T-helper 1 cell treated with Interleukin-12 subunit alpha and Interleukin-12 subunit beta and Interleukin-4 antibody, amounts not matched to agents 30 ng/mL and 1 ng/mL, for 36 hours (primary cell): Measurements from ENCODE around the gene CLMP. TPM values are rescaled to one million over a fixed set of nuclear protein-coding genes. Genes with fewer than 3 reads are reported as not detected.

ENCODE experiments used
- intact Hi-C: fragments of 100-400 bp; cut with micrococcal nuclease; formaldehyde crosslinking; loops from one replicate; pipeline ENCODE4 v1.15.1; 2024
- total RNA-seq: library from RNA; stranded (reverse); gene quantifications from 2 replicates; pipeline ENCODE4 v1.2.3, GENCODE V29; 2022

Gene CLMP
- total RNA-seq, 1 donor from 2014 or later = 0.91 TPM

DNA sequence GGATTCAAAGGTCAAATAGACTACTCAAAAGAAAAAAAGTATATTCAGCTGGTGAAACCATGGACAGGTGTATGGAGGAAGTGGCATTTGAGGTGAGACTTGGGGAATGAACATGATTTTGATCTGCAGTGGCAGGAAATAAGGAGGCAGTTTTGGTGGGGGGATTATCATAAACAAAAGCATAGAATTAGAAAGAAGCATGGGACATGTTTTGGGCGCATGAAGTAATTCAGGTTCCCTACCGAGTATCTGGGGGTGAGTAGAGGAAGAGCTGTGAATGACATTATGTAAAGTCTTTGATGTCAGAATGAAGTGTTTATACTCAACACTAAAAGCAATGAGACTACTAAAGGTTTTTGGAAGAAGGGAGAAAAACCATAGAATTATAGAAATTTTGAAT, 3.1 kb downstream of the CLMP start:
- intact Hi-C loops = no loop called here

DNA sequence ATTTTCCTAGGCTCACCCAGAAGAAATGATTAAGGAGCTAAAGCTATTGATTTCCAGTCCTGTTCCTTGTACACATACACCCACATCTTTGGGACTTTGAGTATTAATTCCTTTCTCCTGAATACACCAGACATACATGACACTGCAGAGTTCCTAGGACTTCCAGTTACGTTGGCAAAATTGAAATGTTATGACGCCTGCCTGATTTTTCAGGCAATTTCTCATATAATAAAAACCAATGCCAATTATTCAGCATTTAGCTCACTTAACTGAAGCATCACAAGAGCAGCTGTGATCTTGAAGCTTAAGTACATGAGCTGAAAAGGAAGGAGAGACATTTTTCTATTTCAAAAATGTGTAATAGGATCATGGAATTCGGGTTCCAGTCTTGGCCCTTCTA, 4.5 kb downstream of the CLMP start:
- intact Hi-C loops = no loop called here

DNA sequence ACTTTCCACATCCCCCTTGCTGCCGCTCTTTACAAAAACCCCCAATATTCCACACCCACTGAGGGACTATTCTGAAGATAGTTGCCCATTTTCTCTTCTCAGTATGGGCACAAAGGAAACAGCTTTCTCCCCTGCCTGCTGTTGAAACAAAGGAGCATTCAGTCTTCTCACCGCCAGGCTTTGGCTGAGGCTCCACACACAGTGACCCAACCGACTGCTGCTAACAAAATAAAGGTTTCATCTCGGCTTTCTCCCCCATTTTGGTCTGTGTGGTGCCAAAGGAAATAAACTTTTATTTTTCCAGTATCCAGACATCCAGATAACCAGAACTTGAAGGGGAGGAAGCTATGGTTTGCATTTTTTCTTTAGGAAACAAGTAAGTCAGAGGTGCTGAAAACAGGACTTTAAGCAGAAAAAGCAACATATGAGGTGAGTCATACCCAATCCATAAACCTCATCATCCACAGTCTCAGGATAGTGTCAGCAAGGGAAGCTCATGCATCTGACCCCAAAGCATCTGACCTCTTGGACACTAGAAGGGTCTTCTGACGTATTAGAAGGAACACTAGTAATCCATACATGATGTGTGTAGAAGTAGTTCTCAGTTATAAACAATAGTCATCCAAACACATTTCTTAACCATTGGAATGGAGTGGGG, 6.4 kb downstream of the CLMP start:
- intact Hi-C loops = no loop called here

DNA sequence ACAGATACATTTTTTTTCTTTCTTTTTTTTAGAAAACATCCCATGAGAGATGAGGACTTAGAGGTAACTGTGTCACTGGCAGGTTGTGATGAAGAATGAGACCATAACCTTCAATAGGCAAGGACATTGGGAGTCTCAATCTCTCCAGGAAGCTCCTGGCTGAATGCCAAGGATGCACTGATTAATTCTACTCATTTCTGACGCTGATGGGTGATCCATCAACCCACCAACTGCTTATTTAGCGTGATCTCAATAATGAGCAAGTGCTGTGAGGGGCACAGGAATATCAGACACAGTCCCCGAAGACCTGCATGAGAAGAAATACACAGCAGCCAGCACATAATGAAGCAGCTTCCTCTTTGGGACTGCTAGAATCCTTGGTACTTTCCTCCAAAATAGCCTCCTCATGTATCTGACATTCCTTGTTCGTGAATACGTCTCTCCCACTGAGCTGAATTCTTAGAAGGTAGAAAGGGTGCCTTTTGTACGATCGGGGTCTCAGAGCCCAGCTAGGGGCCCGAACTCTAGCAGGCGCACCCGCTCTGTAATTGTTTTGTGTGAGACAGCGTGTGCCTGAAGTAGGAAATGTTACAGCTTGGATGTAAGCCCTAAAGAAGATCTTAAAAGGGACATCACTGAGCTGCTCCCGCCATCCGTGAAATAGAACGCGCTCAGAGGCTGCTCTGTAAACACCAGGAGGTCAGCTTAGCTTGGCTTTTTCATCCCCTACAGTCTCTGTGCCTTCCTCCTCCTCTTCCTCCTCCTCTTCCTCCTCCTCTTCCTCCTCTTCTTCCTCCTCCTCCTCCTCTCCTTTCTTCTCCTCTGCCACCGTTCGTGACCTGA, 7.2 kb downstream of the CLMP start:
- intact Hi-C loops = no loop called here

DNA sequence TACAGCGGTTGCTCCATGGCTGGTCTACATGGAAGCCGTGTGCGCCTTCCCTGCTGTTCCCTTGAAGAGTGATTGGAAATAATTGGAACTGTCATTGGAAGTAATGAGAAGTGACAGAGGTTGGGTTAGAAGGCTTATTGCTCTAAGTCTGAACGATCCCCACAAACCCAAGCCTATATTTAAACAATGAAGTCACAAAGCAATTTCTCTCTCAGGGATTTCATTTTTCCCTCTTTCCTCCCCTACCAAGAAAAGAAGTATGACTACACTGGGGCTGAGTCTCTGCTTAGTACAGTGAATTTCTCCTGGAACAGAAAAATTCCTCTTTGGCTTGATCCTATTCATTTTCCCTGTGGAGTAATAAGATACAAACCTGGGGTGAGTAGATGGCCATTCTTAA, 7.8 kb downstream of the CLMP start:
- intact Hi-C loops = no loop called here

DNA sequence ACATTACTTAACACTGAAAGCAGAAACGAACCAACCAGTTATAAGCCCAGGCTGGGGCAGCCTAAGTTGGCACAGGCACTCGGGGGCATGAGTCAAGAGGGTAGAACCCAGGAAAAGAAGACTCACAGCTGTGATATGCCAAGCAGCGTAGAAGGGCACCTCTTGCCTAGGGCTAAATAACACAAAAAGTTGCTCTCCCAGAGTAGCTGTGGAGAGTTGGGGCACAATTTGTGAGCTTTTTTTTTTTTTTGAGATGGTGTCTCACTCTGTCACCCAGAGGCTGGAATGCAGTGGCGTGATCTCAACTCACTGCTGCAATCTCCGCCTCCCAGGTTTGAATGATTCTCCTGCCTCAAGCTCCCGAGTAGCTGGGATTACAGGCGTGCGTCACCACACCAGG, 8.8 kb downstream of the CLMP start:
- intact Hi-C loops = no loop called here

DNA sequence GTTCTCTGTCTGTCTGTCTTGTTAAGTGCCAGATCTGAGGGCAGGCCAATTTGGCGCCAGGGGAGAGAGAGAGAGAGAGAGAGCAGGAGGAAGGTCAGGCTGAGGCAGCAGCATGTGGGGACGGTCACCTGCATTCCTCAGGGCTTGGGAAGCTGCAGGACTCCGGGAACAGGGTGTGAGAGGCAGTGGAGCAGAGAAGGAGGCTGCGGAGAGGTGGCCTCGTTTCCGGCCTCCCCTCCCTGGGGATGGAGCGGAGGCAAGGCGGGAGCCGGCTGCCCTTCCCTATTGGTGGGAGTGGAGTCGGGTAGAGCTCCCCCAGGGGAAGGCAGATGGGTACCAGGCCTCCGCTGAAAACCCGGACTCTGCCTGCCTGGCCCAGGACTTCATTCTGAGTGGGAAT, 9.7 kb downstream of the CLMP start:
- intact Hi-C loops = no loop called here

DNA sequence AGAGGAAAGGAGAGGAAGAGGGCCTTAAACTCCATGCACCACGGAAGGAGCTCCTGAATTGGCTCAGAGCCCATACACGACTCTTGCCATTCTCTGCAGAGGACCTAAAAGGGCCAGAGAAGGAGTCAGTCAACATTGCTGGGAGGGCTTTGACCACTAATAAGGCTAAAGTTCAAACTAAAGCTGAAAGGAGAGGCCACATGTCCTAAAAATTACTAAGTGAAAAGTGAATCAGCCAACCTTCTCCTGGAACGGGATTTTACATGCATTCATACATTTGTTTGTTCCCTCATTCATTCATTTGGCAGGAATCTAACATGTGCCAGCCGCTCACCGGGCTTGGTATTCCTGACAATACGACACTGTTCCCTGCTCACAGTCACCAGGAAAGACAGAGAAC, 10.5 kb downstream of the CLMP start:
- intact Hi-C loops = no loop called here

DNA sequence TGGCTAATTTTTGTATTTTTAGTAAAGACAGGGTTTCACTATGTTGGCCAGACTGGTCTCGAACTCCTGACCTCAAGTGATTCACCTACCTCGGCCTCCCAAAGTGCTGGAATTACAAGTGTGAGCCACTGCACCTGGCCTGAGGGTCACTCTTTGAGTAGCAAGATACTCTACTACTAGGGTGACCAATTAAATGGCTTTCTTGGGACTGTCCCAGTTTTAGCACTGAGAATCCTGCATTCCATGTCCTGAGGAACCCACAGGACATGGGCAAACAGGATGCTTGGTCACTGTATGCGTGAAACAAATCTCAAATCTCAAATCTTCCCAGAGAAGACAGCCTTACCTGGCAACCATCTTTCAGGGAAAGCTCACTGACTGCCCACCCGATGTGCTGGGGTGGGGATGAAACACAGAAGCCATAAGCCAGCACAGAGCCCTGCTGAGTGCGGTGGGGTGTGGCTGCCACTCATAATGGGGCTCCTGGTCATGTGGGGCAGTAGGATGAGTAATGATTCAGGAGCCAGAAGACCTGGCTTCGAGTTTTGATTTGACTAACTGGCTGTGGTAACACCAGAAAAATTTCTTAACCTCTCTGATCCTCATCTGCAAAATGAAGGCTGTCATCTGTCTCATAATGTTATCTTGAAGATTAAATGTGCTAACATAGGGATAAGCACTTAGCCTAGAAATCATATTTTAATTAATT, 11.5 kb downstream of the CLMP start:
- intact Hi-C loops = no loop called here

DNA sequence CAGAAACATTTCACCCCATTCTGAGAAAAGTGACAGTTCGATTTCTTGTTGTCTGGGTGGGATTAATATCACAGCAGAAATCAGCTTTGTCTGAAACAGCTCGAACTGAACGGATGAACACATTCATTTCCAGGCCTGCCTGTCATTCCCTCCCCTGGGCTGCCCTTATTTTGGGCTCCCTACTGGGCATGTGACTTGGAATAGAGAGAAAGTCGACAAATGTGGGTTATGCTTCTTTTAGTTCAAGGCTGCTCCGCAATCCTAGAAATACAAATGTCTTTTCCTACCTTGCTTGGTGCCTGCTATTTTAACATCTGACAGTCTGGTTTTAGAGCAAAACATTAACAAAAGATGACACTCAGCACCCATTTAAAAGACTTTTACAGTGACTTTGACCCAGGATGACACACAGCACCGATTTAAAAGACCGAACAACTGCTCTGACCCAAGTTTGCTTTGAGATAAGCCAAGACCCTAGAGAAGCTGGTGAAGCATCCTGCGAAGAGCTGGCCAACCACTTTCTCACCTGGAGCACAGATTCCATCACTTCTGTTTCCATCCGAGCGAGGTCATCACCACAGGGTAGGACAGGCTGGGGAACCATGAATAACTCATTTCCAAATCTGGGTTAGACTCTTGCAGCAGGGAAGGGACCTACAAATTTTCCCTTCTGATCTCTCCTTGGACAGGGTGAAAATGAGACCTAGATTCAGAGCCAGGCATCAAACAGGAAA, 13.1 kb downstream of the CLMP start:
- intact Hi-C loops = no loop called here

DNA sequence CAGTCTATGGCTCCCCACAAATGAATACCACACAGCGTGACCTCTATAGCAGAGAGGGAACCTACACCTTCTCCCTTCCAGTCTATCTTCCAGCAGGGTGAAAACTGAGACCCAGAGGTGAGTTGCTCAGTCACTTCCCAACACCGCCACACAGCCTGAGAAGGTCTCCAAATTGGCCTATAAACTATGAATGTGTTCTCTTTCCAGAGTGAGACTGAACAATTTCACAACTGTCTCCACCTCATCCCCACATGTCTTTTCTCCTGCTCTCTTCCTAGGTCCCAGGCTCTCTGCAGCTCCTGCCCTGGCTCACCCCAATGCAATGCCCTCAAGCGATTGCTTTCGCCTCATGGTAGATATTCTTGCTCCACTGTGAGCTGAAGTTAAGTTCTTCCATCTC, 14.0 kb downstream of the CLMP start:
- intact Hi-C loops = no loop called here

DNA sequence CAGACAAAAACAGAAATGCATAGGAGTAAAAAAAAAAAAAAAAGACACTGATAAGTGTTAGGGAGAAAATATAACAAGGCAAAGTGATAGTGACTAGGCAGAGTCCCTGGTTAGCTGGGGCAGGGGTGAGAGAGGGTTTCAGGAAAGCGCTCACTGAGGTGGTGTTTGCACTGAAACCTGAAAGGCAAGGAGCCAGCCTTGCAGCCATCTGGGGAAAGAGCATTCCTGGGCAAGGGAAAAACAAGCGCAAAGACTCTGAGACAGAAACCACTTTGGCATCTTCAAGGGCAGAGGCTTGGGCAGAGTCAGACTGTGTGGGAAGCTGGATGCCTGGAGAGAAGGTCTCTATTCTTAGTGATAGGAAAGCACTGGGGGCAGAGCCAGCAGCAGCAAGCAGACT, 14.5 kb downstream of the CLMP start:
- intact Hi-C loops = no loop called here

DNA sequence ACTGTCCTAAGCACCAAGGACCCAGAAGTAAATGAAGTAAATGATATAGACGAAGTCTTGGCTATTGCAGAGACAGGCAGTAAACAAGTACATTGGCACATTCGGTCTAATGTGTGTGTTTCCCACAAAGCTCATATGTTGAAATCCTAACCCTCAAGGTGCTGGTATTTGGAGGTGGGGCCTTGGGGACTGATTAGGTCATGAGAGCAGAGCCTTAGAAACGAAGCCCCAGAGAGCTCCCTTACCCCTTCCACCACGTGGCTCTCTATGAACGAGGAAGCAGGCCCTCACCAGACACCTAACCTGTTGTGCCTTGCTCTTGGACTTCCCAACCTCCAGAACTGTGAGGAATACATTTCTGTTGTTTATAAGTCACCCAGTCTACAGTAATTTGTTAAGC, 14.9 kb downstream of the CLMP start:
- intact Hi-C loops = no loop called here

DNA sequence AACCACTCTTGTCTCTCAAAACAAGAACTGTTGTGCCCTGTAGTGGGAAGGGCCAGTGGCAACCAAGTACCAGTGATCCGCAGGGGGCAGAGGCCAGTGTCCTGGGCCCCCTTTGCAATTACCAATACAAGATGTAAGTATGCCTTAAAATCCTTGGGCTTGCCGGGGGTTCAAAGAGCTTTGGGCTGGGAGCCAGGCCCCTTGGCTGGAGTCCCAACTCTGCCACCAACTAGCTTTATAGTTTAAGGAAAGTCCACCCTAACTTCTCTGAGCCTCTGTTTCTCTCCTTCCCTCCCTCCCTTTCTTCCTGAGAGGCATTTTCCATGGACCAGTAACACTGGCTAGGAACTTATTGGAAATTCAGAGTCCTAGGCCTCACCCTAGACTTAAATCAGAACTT, 15.5 kb downstream of the CLMP start:
- intact Hi-C loops = no loop called here

DNA sequence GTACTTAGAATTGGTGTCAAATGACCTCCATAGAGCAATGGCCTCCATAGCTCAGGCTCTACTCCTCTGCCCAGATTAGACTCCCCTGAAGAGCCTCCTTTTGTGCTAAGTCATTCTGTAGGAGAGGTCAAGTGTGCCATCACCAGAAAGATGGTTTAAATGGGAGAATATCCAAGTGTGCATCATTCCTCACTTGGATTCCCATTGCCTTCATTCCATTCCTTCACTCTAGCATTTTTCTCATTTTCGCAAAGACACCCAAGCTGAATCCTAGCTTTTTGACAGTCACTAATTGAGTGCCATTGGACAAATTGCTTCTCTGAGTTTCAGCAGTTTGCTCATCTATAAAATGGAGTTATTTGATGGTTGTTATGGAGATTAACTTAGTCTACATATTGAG, 16.9 kb downstream of the CLMP start:
- intact Hi-C loops = no loop called here

DNA sequence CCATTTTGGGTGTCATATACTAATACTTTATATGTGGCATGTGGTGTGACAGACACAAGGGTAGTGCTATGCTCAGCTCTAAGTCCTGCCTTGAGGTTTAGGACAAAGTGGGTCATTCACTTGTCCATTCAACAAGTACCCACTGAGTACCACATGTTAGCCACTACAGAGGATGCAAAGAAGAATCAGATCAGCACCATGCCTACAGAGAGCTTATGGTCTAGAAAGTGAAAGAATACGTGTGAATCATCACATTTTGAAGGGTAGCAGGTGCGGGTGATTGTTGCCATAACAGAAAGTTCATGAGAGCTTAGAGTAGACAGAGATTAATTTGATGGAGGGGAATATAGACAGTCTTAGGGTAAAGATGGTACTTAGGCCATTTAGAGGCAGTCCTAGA, 18.3 kb downstream of the CLMP start:
- intact Hi-C loops = no loop called here

DNA sequence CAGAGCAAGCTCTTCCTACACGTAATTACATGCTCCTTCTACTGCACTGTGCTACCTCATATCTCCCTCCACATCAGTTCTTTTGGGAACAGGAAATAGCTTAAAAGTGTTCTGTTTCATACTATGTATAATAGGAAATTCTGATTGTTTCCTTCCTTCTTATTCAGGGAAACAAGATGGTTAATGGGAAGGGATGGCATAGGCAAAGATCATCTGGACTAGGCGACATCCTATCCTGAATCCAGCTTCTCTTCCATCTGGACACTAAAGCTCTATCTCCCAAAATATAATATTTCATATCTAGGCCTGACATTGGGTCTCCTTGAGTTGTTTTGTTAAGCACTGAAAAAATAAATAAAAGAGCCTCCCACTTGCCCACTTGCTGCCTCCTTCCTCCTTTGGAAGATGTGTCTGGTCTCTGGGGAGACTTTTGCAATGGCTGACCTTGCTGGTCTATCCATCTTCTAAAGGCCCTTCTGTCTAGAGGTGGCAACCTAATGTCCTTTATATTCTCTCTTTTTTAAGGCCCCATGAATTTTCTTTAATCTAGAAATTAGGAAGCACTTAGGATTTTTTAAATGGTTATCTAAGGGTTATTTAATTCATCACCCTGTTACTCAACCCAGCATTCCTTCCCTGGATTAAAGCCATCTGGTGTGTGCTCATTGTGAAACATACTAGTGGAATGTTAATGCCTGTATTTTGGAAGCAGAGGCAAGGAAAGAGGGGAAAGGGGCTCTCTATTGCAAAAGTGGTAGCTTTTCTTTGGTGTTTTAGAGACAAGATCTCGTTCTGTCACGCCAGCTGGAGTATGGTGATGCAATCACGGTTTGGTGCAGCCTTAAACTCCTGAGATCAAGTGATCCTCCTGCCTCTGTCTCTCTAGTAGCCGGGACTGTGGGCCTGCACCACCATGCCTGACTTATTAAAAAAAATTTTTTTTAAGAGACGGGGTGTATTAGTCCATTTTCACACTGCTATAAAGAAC, 20.6 kb downstream of the CLMP start:
- intact Hi-C loops = no loop called here

DNA sequence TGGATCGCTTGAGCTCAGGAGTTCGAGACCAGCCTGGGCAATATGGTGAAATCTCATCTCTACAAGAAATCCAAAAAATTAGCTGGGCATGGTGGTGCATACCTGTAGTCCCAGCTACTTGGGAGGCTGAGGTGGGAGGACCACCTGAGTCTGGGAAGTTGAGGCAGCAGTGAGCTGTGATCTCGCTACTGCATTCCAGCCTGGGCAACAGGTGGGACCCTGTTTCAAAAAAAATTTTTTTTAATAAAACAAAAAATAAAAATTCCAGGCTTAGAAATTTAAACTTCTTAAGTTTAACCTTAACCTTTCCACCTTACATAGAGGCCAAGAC, 21.2 kb downstream of the CLMP start:
- intact Hi-C loops = no loop called here

DNA sequence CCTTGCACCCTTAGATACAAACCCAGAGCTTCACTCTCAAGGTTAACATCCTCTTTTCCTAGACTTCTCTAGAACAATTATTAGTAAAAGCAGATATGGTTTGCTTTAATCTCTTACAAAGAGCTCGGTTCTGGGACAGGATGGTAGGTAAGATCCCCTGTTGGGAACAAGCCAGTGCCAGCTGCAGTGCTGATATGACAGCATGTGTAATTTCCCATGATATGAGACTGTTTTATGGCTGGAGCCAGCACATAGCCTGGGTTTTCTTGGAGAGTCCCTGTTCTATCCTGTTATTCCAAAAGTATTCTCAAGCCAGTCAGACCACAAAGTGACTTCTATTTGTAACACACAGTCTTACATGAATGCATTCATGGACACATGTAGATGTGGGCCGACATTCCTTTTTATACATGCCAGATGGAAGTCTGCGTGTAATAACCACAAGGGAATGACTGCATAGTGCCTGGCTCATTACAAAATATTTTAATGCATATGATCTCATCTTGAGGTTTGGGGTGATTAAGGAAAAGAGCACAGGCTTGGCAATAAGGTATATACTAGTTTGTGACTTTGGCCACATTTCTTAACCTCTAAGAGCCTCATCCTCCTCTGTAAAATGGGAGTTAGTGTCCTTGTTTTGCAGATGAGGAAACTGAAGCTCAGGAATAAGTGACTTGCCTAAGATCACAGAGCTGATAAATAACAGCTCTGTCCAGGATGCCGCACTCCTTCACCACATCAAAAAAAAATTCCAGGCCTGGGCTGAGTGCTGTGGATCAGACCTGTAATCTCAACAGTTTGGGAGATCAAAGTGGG, 21.8 kb downstream of the CLMP start:
- intact Hi-C loops = no loop called here

DNA sequence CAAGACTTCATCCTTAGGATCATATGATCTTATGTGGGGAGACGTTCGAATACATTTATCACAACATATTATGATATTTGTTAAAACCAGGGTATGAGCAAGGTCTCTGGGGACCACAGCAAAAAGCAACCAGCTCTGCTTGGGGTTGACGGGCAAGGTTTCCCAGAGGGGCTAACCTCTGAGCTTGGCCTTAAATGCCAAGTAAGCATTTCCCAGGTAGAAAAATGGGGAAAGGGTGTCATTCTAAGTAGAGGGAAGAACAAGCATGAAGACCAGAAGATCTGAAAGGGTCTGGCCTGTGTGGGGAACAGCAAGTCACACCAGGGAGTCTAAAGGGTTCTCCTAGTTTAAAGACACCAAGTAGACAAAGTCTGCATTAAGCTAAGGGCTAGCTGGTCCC, 24.1 kb downstream of the CLMP start:
- intact Hi-C loops = no loop called here
